ENCODE results near the gene GUCA1A.

The GUCA1A gene

GRCh38 chr6:42175860-42176259, 2.7 kb downstream of the GUCA1A start:
- H3K9me3 ChIP-seq (ENCODE audit: insufficient read depth, low read length), result no peaks in the 10 kb centered on the region

GRCh38 chr6:42176981-42177380, 3.8 kb downstream of the GUCA1A start:
- no peaks in the 10 kb centered on the region for H3K79me2 ChIP-seq (ENCODE audit: insufficient read depth, low read length)
- no peak overlapping the region for H3K9ac ChIP-seq (ENCODE audit: low read length)
- H3K36me3 ChIP-seq (ENCODE audit: low read length), result no peaks in the 10 kb centered on the region
- H3K27me3 ChIP-seq (ENCODE audit: low read length), result no peaks in the 10 kb centered on the region
- no peaks in the 10 kb centered on the region for H3F3A ChIP-seq (ENCODE audit: insufficient read depth)
- no peaks in the 10 kb centered on the region for H4K20me1 ChIP-seq (ENCODE audit: low read depth, low read length)
- no peaks in the 10 kb centered on the region for H3K9me3 ChIP-seq (ENCODE audit: insufficient read depth, low read length)
- H3K4me3 ChIP-seq (ENCODE audit: insufficient read depth, low read length, poor library complexity, severe bottlenecking), result no peak overlapping the region
- no peak overlapping the region for H3K4me2 ChIP-seq (ENCODE audit: low read depth, low read length, poor library complexity, severe bottlenecking)
- no peak overlapping the region for H2AFZ ChIP-seq (ENCODE audit: low read depth, low read length, severe bottlenecking)
- H3K27ac ChIP-seq (ENCODE audit: low read depth, low read length), result no peak overlapping the region
- no peaks in the 10 kb centered on the region for H3K9me2 ChIP-seq (replicated peaks; ENCODE audit: insufficient read depth, low read length)
- no peak for TF ChIP-seq EZH2phosphoT487 (conservative IDR thresholded peaks at IDR 0.05; ENCODE audit: low read length)
- no peak for TF ChIP-seq CTCF (IDR thresholded peaks at IDR 0.05; ENCODE audit: insufficient read depth, low read length, poor library complexity, severe bottlenecking)

More at GRCh38 chr6:42175860-42176259, 2.7 kb downstream of the GUCA1A start:
- no peak overlapping the region for H2AFZ ChIP-seq (ENCODE audit: low read depth, low read length, severe bottlenecking)
- H3K27me3 ChIP-seq (ENCODE audit: low read length), result no peaks in the 10 kb centered on the region
- H3F3A ChIP-seq (ENCODE audit: insufficient read depth), result no peaks in the 10 kb centered on the region
- H4K20me1 ChIP-seq (ENCODE audit: low read depth, low read length), result no peaks in the 10 kb centered on the region
- H3K27ac ChIP-seq (ENCODE audit: low read depth, low read length), result no peak overlapping the region
- no peaks in the 10 kb centered on the region for H3K36me3 ChIP-seq (ENCODE audit: low read length)
- no peak overlapping the region for H3K4me2 ChIP-seq (ENCODE audit: low read depth, low read length, poor library complexity, severe bottlenecking)
- no peaks in the 10 kb centered on the region for H3K9me2 ChIP-seq (replicated peaks; ENCODE audit: insufficient read depth, low read length)
- no peak overlapping the region for H3K9ac ChIP-seq (ENCODE audit: low read length)
- TF ChIP-seq CTCF (IDR thresholded peaks at IDR 0.05; ENCODE audit: insufficient read depth, low read length, poor library complexity, severe bottlenecking), result peak; percentile 29
- TF ChIP-seq EZH2phosphoT487 (conservative IDR thresholded peaks at IDR 0.05; ENCODE audit: low read length), result no peak
- H3K79me2 ChIP-seq (ENCODE audit: insufficient read depth, low read length), result no peaks in the 10 kb centered on the region
- no peak overlapping the region for H3K4me3 ChIP-seq (ENCODE audit: insufficient read depth, low read length, poor library complexity, severe bottlenecking)

- Histone ChIP-seq H3K27me3 (ENCODE audit: low read length) (no peaks in the 10 kb centered on the region), H3K27ac (ENCODE audit: low read depth, low read length) (no peak overlapping the region), H3K9me2 (replicated peaks; ENCODE audit: insufficient read depth, low read length) (no peaks in the 10 kb centered on the region), H3K4me2 (ENCODE audit: low read depth, low read length, poor library complexity, severe bottlenecking) (no peak overlapping the region), H3K9ac (ENCODE audit: low read length) (no peak overlapping the region), H3K79me2 (ENCODE audit: insufficient read depth, low read length) (no peaks in the 10 kb centered on the region), H3K9me3 (ENCODE audit: insufficient read depth, low read length) (no peaks in the 10 kb centered on the region), H3F3A (ENCODE audit: insufficient read depth) (no peaks in the 10 kb centered on the region), H3K36me3 (ENCODE audit: low read length) (no peaks in the 10 kb centered on the region), H2AFZ (ENCODE audit: low read depth, low read length, severe bottlenecking) (no peak overlapping the region), H4K20me1 (ENCODE audit: low read depth, low read length) (no peaks in the 10 kb centered on the region), H3K4me3 (ENCODE audit: insufficient read depth, low read length, poor library complexity, severe bottlenecking) (no peak overlapping the region)
- no peak for TF ChIP-seq EZH2phosphoT487 (conservative IDR thresholded peaks at IDR 0.05; ENCODE audit: low read length)
- no peak for TF ChIP-seq CTCF (IDR thresholded peaks at IDR 0.05; ENCODE audit: insufficient read depth, low read length, poor library complexity, severe bottlenecking)
These were observed 4.6 kb downstream of the GUCA1A start for GRCh38 chr6:42177514-42178364.

Data from SU-DHL-6 (cell line).